ENCODE data around the gene CPLX1.

DNA sequence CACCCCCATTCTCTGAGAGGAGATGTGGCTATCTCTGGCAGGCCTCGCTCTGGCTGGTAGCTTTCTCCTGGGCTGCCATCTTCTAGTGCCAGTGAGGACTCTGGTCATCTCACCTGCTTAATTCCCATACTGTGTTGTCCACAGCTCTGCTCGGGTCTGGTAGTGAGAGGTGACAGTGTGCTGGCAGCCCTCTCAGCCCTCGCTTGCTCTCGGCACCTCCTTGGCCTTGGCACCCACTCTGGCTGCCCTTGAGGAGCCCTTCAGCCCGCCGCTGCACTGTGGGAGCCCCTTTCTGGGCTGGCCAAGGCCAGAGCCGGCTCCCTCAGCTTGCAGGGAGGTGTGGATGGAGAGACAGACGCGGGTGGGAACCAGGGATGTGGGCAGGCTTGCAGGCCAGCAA, 52.7 kb downstream of the CPLX1 start:
- no peak for TF ChIP-seq POLR2A (IDR thresholded peaks at IDR 0.05; ENCODE audit: low read depth, low read length)
- TF ChIP-seq POU2F2 (IDR thresholded peaks at IDR 0.05; ENCODE audit: low read depth, low read length), result no peak

Data from GM12891 (cell line).